A549 (cell line): ENCODE data around the gene GPATCH8. TPM values are rescaled to one million over a fixed set of nuclear protein-coding genes. Genes with fewer than 3 reads are reported as not detected.

Experiments used
- ATAC-seq, 2 experiments: fragments of 200-7000 bp in 1 of 2; fragments of >200 bp in 1 of 2; cut with Nextera tagmentation in 1 of 2; cut with Tn5 transposase in 1 of 2; 3 replicates each; pipeline versions ENCODE4 v1.8.0 to v1.9.1; 2018 to 2020; ENCODE audit warnings: mild to moderate bottlenecking in 1 of 2, moderate library complexity in 1 of 2
- CTCF ChIA-PET: fragments of 300-600 bp; sonication (Branson Sonifier 250); formaldehyde crosslinking; extraction: SDS; loops from one replicate; lab custom pipeline; 2021; ENCODE audit warnings: antibody characterized with exemption, inconsistent platforms; lab: Yijun Ruan, JAX
- POLR2A ChIA-PET: fragments of 350-600 bp; formaldehyde crosslinking; extraction: SDS; loops from one replicate; lab custom pipeline; 2021; ENCODE audit warnings: antibody characterized with exemption, inconsistent platforms; lab: Yijun Ruan, JAX
- DNase-seq, 2 experiments: peaks; one replicate each; pipeline versions ENCODE4 v3.0.0 to v3.0.0-alpha.2; 2011 to 2016; ENCODE audit warnings: low read depth in 1 of 2, low spot score in 1 of 2
- FAIRE-seq: peaks from 2 replicates; lab custom pipeline; 2011; peaks lifted over from hg19 to GRCh38; lab: Jason Lieb, UNC
- H3K27ac ChIP-seq, 2 experiments: fragments of >200 bp; sonication (Bioruptor Twin); formaldehyde crosslinking; 3 replicates each; pipeline ENCODE4 v1.5.1; 2016 to 2017
- H3K4me1 ChIP-seq: fragments of >200 bp; sonication (Bioruptor Twin); formaldehyde crosslinking; 3 replicates; pipeline ENCODE4 v1.6.1; 2016
- H3K4me2 ChIP-seq: fragments of >200 bp; sonication (Bioruptor Twin); formaldehyde crosslinking; 3 replicates; pipeline ENCODE4 v1.6.1; 2016
- H3K4me3 ChIP-seq: fragments of >200 bp; sonication (Bioruptor Twin); formaldehyde crosslinking; 3 replicates; pipeline ENCODE4 v1.5.1; 2016
- H3K9me3 ChIP-seq: fragments of >200 bp; sonication (Bioruptor Twin); formaldehyde crosslinking; 3 replicates; pipeline ENCODE4 v1.6.1; 2016
- BCL3 ChIP-seq: fragments of >200 bp; sonication (Bioruptor Twin); formaldehyde crosslinking; IDR thresholded peaks from 3 replicates; pipeline ENCODE4 v1.6.1; 2016
- CTCF ChIP-seq: fragments of >200 bp; sonication (Bioruptor Twin); formaldehyde crosslinking; IDR thresholded peaks from 3 replicates; pipeline ENCODE4 v1.5.1; 2016
- EHF ChIP-seq: fragments of 250-450 bp; sonication (Bioruptor Pico); IDR thresholded peaks from 2 replicates; pipeline ENCODE4 v1.5.0; 2020; ENCODE audit warnings: mild to moderate bottlenecking
- ESRRA ChIP-seq: fragments of 150-350 bp; IDR thresholded peaks from 2 replicates; pipeline ENCODE4 v1.6.1; 2014; ENCODE audit warnings: mild to moderate bottlenecking, low read length, borderline replicate concordance
- HMGXB4 ChIP-seq: fragments of 250-450 bp; sonication (Bioruptor Pico); IDR thresholded peaks from 2 replicates; pipeline ENCODE4 v1.5.0; 2021; ENCODE audit warnings: mild to moderate bottlenecking, moderate library complexity, borderline replicate concordance
- KDM5A ChIP-seq: fragments of 200-600 bp; sonication (generic); IDR thresholded peaks from 2 replicates; pipeline ENCODE4 v1.6.1; 2016; ENCODE audit warnings: antibody characterized with exemption, mild to moderate bottlenecking
- NFE2L2 ChIP-seq: fragments of 150-350 bp; conservative IDR thresholded peaks from 2 replicates; pipeline ENCODE4 v1.6.1; 2014; ENCODE audit warnings: low read length
- NPAS2 ChIP-seq: fragments of 250-450 bp; sonication (Bioruptor Pico); IDR thresholded peaks from 2 replicates; pipeline ENCODE4 v1.8.0; 2022; ENCODE audit warnings: mild to moderate bottlenecking, moderate library complexity, borderline replicate concordance
- NR3C1 ChIP-seq: fragments of >200 bp; sonication (Bioruptor Twin); formaldehyde crosslinking; IDR thresholded peaks from 3 replicates; pipeline ENCODE4 v1.6.1; 2017
- PBX3 ChIP-seq: IDR thresholded peaks from 2 replicates; pipeline ENCODE4 v1.6.1; 2012
- PHF8 ChIP-seq: fragments of 200-600 bp; sonication (generic); IDR thresholded peaks from 2 replicates; pipeline ENCODE4 v1.6.1; 2016; ENCODE audit warnings: low read depth, mild to moderate bottlenecking, antibody characterized with exemption, moderate library complexity, borderline replicate concordance
- POLR2A ChIP-seq: IDR thresholded peaks from 2 replicates; pipeline ENCODE4 v1.6.1; 2012; ENCODE audit warnings: mild to moderate bottlenecking, low read length
- POLR2AphosphoS2 ChIP-seq: conservative IDR thresholded peaks from 2 replicates; pipeline ENCODE4 v1.6.1; 2012; ENCODE audit warnings: low read length, improper control_type of control experiment, inconsistent platforms
- RAD21 ChIP-seq, 2 experiments: fragments of >200 bp in 1 of 2; sonication (Bioruptor Twin) in 1 of 2; formaldehyde crosslinking in 1 of 2; IDR thresholded peaks in 1 of 2; conservative IDR thresholded peaks in 1 of 2; 2 replicates in 1 of 2; 3 replicates in 1 of 2; pipeline ENCODE4 v1.6.1; 2012 to 2018; ENCODE audit warnings: inconsistent platforms in 1 of 2
- RARB ChIP-seq: fragments of 250-450 bp; sonication (Bioruptor Pico); IDR thresholded peaks from 2 replicates; pipeline ENCODE4 v1.8.0; 2021; ENCODE audit warnings: mild to moderate bottlenecking, moderate library complexity
- RCOR1 ChIP-seq: fragments of 150-350 bp; IDR thresholded peaks from 2 replicates; pipeline ENCODE4 v1.6.1; 2014; ENCODE audit warnings: antibody characterized with exemption, low read length, low read depth
- TFCP2L1 ChIP-seq: fragments of 250-450 bp; sonication (Bioruptor Pico); IDR thresholded peaks from 2 replicates; pipeline ENCODE4 v1.5.0; 2021; ENCODE audit warnings: mild to moderate bottlenecking
- ZSCAN20 ChIP-seq: fragments of 250-450 bp; sonication (Bioruptor Pico); IDR thresholded peaks from 2 replicates; pipeline ENCODE4 v1.8.0; 2022; ENCODE audit warnings: mild to moderate bottlenecking, moderate library complexity
- WGBS: methylation state at CpG from one replicate; pipeline ENCODE4 v1.1.6; 2017; ENCODE audit errors: missing lambda C conversion rate; 5-methylcytosine and 5-hydroxymethylcytosine counted together
- polyA plus RNA-seq, 4 experiments: library from polyadenylated mRNA; depleted of rRNA in 3 of 4; stranded (reverse); fragments of >200 nt; fragmentation: RNase III in 1 of 4; extraction: RNeasy Plus Mini Kit Qiagen cat#74134 plus additional on column Dnase treatment in 1 of 4; gene quantifications; 2 replicates in 3 of 4; 3 replicates in 1 of 4; pipeline ENCODE4 v1.2.3, GENCODE V29; 2011 to 2017

Gene GPATCH8
- polyA plus RNA-seq, 2 of the 4 experiments (the other 2 are of a cell fraction), result 21.7 to 27.3 TPM

- TF ChIP-seq RARB (CRISPR knock-in tag) (no peak), NR3C1 (no peak), NFE2L2 (no peak), PBX3 (no peak), TFCP2L1 (CRISPR knock-in tag) (no peak), RAD21 (conservative IDR thresholded peaks at IDR 0.05 in 1 of 2, IDR thresholded peaks at IDR 0.05 in 1 of 2) (no peak)
Observed at GRCh38 chr17:44451832-44452231, 51.4 kb downstream of the GPATCH8 start (continued).

GRCh38 chr17:44451016-44451627, 52.1 kb downstream of the GPATCH8 start:
- DNase-seq, result no peak
- no peak for TF ChIP-seq PHF8
- TF ChIP-seq ESRRA, result no peak
- no peak for TF ChIP-seq NPAS2 (CRISPR knock-in tag)
- no peak for TF ChIP-seq HMGXB4 (CRISPR knock-in tag)
- no peak for TF ChIP-seq KDM5A
- no peak for TF ChIP-seq ZSCAN20 (CRISPR knock-in tag)
- no peak for TF ChIP-seq BCL3
- TF ChIP-seq POLR2AphosphoS2, result no peak
- TF ChIP-seq POLR2A, result no peak
- TF ChIP-seq CTCF, result no peak
- no peak for TF ChIP-seq RCOR1
- no peak for TF ChIP-seq EHF (CRISPR knock-in tag)
- TF ChIP-seq PBX3, result no peak
- H3K4me3 ChIP-seq, result no peak overlapping the region
- H3K4me1 ChIP-seq, result no peaks in the 10 kb centered on the region
- ATAC-seq, result no peak
- ChIA-PET CTCF (interaction anchor here (1.6 kb wide), 1 partner anchor 17 kb away, joined by 5 read pairs; no protein-coding TSS in a partner anchor), POLR2A (no interaction called here)
- whole genome bisulfite sequencing, result 80% methylated on average over 6 of the region's 6 CpGs
- no peak for FAIRE-seq
- no peaks in the 10 kb centered on the region for H3K9me3 ChIP-seq
- no peak overlapping the region for H3K27ac ChIP-seq
- no peak overlapping the region for H3K4me2 ChIP-seq
